H1 (cell line): ENCODE measurements around the gene ABCB11. TPM values are rescaled to one million over a fixed set of nuclear protein-coding genes. Genes with fewer than 3 reads are reported as not detected.
"Not testable (repeated sequence)": the region's sequence is repeated elsewhere in the genome, so short reads cannot be mapped to it uniquely, and the experiment has no call there.

Experiments
- CTCF ChIA-PET: fragments of 300-600 bp; sonication (Branson Sonifier 250); formaldehyde crosslinking; loops from one replicate; lab custom pipeline; 2021; ENCODE audit not compliant: partially characterized antibody; lab: Charles Lee
- POLR2A ChIA-PET: fragments of 300-600 bp; sonication (Branson Sonifier 250); formaldehyde crosslinking; loops from one replicate; lab custom pipeline; 2021; ENCODE audit warnings: inconsistent platforms; ENCODE audit not compliant: partially characterized antibody; lab: Charles Lee
- DNase-seq, 2 experiments: peaks; one replicate each; pipeline versions ENCODE4 v3.0.0 to v3.0.0-alpha.2; 2010 to 2022; ENCODE audit warnings: low spot score in 2 of 2, low read depth in 1 of 2, mixed read lengths in 1 of 2
- FAIRE-seq: peaks from 2 replicates; lab custom pipeline; 2011; peaks lifted over from hg19 to GRCh38; lab: Jason Lieb, UNC
- H2AFZ ChIP-seq: 2 replicates; pipeline ENCODE4 v1.8.1; 2012; ENCODE audit warnings: low read length, inconsistent platforms
- H2AK5ac ChIP-seq: 2 replicates; pipeline ENCODE4 v1.6.1; 2013; ENCODE audit warnings: low read depth, low read length
- H2BK120ac ChIP-seq: replicated peaks from 2 replicates; pipeline ENCODE3; 2013; ENCODE audit warnings: low read depth, low read length, inconsistent platforms
- H2BK12ac ChIP-seq: 2 replicates; pipeline ENCODE4 v1.6.1; 2013; ENCODE audit warnings: low read depth, low read length
- H2BK15ac ChIP-seq: 2 replicates; pipeline ENCODE4 v1.6.1; 2013; ENCODE audit warnings: low read length
- H2BK20ac ChIP-seq: 2 replicates; pipeline ENCODE4 v1.6.1; 2013; ENCODE audit warnings: low read length
- H2BK5ac ChIP-seq: 2 replicates; pipeline ENCODE4 v1.6.1; 2013; ENCODE audit warnings: low read depth, low read length
- H3K14ac ChIP-seq: 2 replicates; pipeline ENCODE4 v1.6.1; 2013; ENCODE audit warnings: inconsistent platforms; ENCODE audit not compliant: insufficient read length
- H3K18ac ChIP-seq: 2 replicates; pipeline ENCODE4 v1.6.1; 2013; ENCODE audit warnings: low read length; ENCODE audit errors: extremely low read depth
- H3K23ac ChIP-seq: 2 replicates; pipeline ENCODE4 v1.6.1; 2013; ENCODE audit warnings: inconsistent platforms; ENCODE audit not compliant: insufficient read length
- H3K23me2 ChIP-seq: 2 replicates; pipeline ENCODE4 v1.6.1; 2013; ENCODE audit warnings: low read depth, low read length
- H3K27ac ChIP-seq: 2 replicates; pipeline ENCODE4 v1.6.1; 2011; ENCODE audit warnings: low read depth, low read length, inconsistent platforms
- H3K27me3 ChIP-seq, 4 experiments: replicated peaks in 1 of 4; 1 replicate in 1 of 4; 2 replicates in 3 of 4; pipeline versions ENCODE4 v1.6.1 to v1.8.1; 2011 to 2013; ENCODE audit warnings: low read length in 3 of 4, mild to moderate bottlenecking in 3 of 4, inconsistent platforms in 2 of 4, mixed read lengths in 2 of 4, moderate library complexity in 1 of 4; ENCODE audit not compliant: control insufficient read depth in 3 of 4, insufficient read depth in 3 of 4; ENCODE audit errors: extremely low read depth in 1 of 4
- H3K36me3 ChIP-seq, 4 experiments: 2 replicates each; pipeline versions ENCODE4 v1.6.1 to v1.8.1; 2011 to 2013; ENCODE audit warnings: mild to moderate bottlenecking in 4 of 4, low read length in 3 of 4, moderate library complexity in 2 of 4, control low read depth in 1 of 4, inconsistent platforms in 1 of 4; ENCODE audit not compliant: insufficient read depth in 4 of 4, control insufficient read depth in 2 of 4
- H3K4ac ChIP-seq: replicated peaks from 2 replicates; pipeline ENCODE3; 2013; ENCODE audit warnings: low read length, low read depth, mixed read lengths, inconsistent platforms; ENCODE audit not compliant: insufficient read length
- H3K4me1 ChIP-seq, 4 experiments: replicated peaks in 1 of 4; 1 replicate in 1 of 4; 2 replicates in 3 of 4; pipeline versions ENCODE4 v1.6.1 to v1.8.1; 2011 to 2013; ENCODE audit warnings: low read length in 3 of 4, inconsistent platforms in 2 of 4, mixed read lengths in 1 of 4; ENCODE audit not compliant: insufficient read depth in 4 of 4, control insufficient read depth in 3 of 4
- H3K4me2 ChIP-seq, 2 experiments: 2 replicates each; pipeline versions ENCODE4 v1.6.1 to v1.8.1; 2011 to 2013; ENCODE audit warnings: low read depth in 2 of 2, low read length in 2 of 2, control low read depth in 1 of 2, inconsistent platforms in 1 of 2, mild to moderate bottlenecking in 1 of 2; ENCODE audit not compliant: insufficient read depth in 1 of 2
- H3K4me3 ChIP-seq, 4 experiments: fragments of 200-600, 300-600 bp in 1 of 4; sonication (generic), shearing (Covaris generic), sonication (Bioruptor Twin) in 1 of 4; 2 replicates each; pipeline versions ENCODE4 v1.5.1 to v1.8.1; 2011 to 2016; ENCODE audit warnings: low read length in 4 of 4, low read depth in 3 of 4, control low read depth in 2 of 4, inconsistent platforms in 2 of 4, mild to moderate bottlenecking in 2 of 4, mixed read lengths in 1 of 4, moderate library complexity in 1 of 4; ENCODE audit not compliant: insufficient read depth in 2 of 4; ENCODE audit errors: extremely low read depth in 1 of 4
- H3K56ac ChIP-seq: replicated peaks from 2 replicates; pipeline ENCODE3; 2013; ENCODE audit warnings: low read depth, mild to moderate bottlenecking, mixed read lengths, low read length, inconsistent platforms; ENCODE audit not compliant: insufficient read length
- H3K79me1 ChIP-seq: 2 replicates; pipeline ENCODE4 v1.6.1; 2013; ENCODE audit warnings: low read depth, low read length, control low read depth
- H3K79me2 ChIP-seq, 2 experiments: 2 replicates each; pipeline versions ENCODE4 v1.6.1 to v1.8.1; 2012 to 2013; ENCODE audit warnings: low read length in 2 of 2, mild to moderate bottlenecking in 2 of 2, inconsistent platforms in 1 of 2; ENCODE audit not compliant: insufficient read depth in 2 of 2, control insufficient read depth in 1 of 2
- H3K9ac ChIP-seq, 4 experiments: replicated peaks in 1 of 4; 1 replicate in 1 of 4; 2 replicates in 3 of 4; pipeline versions ENCODE4 v1.6.1 to v1.8.1; 2011 to 2013; ENCODE audit warnings: low read depth in 3 of 4, low read length in 3 of 4, control low read depth in 2 of 4, mild to moderate bottlenecking in 2 of 4, moderate library complexity in 2 of 4, inconsistent platforms in 1 of 4; ENCODE audit errors: extremely low read depth in 1 of 4
- H3K9me3 ChIP-seq, 2 experiments: 2 replicates each; pipeline versions ENCODE4 v1.6.1 to v1.8.1; 2012 to 2013; ENCODE audit warnings: mild to moderate bottlenecking in 2 of 2, moderate library complexity in 2 of 2, control low read depth in 1 of 2, inconsistent platforms in 1 of 2, low read depth in 1 of 2, low read length in 1 of 2, mixed read lengths in 1 of 2; ENCODE audit not compliant: insufficient read depth in 2 of 2
- H4K20me1 ChIP-seq, 2 experiments: replicated peaks in 1 of 2; 2 replicates each; pipeline versions ENCODE3 to v1.8.1; 2011 to 2013; ENCODE audit warnings: inconsistent platforms in 2 of 2, low read length in 2 of 2, mild to moderate bottlenecking in 1 of 2; ENCODE audit not compliant: insufficient read depth in 2 of 2, control insufficient read depth in 1 of 2
- H4K5ac ChIP-seq: 2 replicates; pipeline ENCODE4 v1.6.1; 2013; ENCODE audit warnings: low read length, low read depth, mixed read lengths, inconsistent platforms; ENCODE audit not compliant: insufficient read length
- H4K8ac ChIP-seq: 2 replicates; pipeline ENCODE4 v1.8.0; 2013; ENCODE audit warnings: mild to moderate bottlenecking, moderate library complexity, low read length, inconsistent platforms; ENCODE audit not compliant: insufficient read depth; ENCODE audit errors: extremely low read depth
- H4K91ac ChIP-seq: replicated peaks from 2 replicates; pipeline ENCODE3; 2013; ENCODE audit warnings: low read length, mixed read lengths, inconsistent platforms; ENCODE audit not compliant: insufficient read length
- KDM1A ChIP-seq: fragments of 200-600, 300-600 bp; sonication (generic); IDR thresholded peaks from 2 replicates; pipeline ENCODE4 v1.7.1; 2016; ENCODE audit warnings: mild to moderate bottlenecking, low read length, borderline replicate concordance
- WGBS, 2 experiments: shearing (Covaris generic) in 1 of 2; methylation state at CpG; one replicate each; pipeline versions ENCODE4 v1.1.6 to v1.1.7; 2013 to 2015; ENCODE audit warnings: low lambda C conversion rate in 2 of 2, mixed read lengths in 2 of 2, inconsistent platforms in 1 of 2, low coverage in 1 of 2, missing lambda C conversion rate in 1 of 2; ENCODE audit not compliant: insufficient replicate concordance in 2 of 2, insufficient coverage in 1 of 2, insufficient read length in 1 of 2; ENCODE audit errors: extremely low coverage in 1 of 2, missing lambda C conversion rate in 1 of 2; 5-methylcytosine and 5-hydroxymethylcytosine counted together
- polyA plus RNA-seq, 7 experiments: library from polyadenylated mRNA; depleted of rRNA in 3 of 7; stranded (reverse) in 5 of 7; unstranded in 2 of 7; fragments of >200 nt in 5 of 7; fragments of 200-250 nt in 2 of 7; gene quantifications; 1 replicate in 5 of 7; 2 replicates in 1 of 7; 4 replicates in 1 of 7; pipeline versions ENCODE4 v1.2.1 to v1.2.3, GENCODE V29; 2011 to 2013; ENCODE audit warnings: missing spikeins in 2 of 7, mixed read lengths in 2 of 7
- total RNA-seq: library from RNA; stranded (reverse); fragmentation: NEBNext Ultra II Directional; extraction: Animal tissue kit (Norgen Biotek cat#: 25700); gene quantifications from 2 replicates; pipeline ENCODE4 v1.2.1, GENCODE V29; 2021

ABCB11 gene
- total and polyA plus RNA-seq, 2 of the 8 experiments (the other 6 are each of a cell fraction or from before 2014, with no cell fraction given) = not detected

GRCh38 chr2:168932174-168932573, 99.0 kb downstream of the ABCB11 start:
- H3K23me2 ChIP-seq, H3K9me3 ChIP-seq, H3K56ac ChIP-seq, H4K91ac ChIP-seq, CTCF ChIA-PET, H3K27ac ChIP-seq, H3K79me2 ChIP-seq, H3K27me3 ChIP-seq, H3K18ac ChIP-seq, H2BK20ac ChIP-seq, H2AK5ac ChIP-seq, FAIRE-seq, H3K4me1 ChIP-seq, H2BK5ac ChIP-seq, H2BK120ac ChIP-seq, H3K4me3 ChIP-seq, H3K36me3 ChIP-seq, H3K79me1 ChIP-seq, H2BK12ac ChIP-seq, H3K9ac ChIP-seq, H2BK15ac ChIP-seq, DNase-seq, H3K23ac ChIP-seq, POLR2A ChIA-PET, H3K4me2 ChIP-seq, H4K8ac ChIP-seq, H4K5ac ChIP-seq, H3K14ac ChIP-seq, H2AFZ ChIP-seq, H3K4ac ChIP-seq, H4K20me1 ChIP-seq: not testable (repeated sequence)
- WGBS, 2 experiments = 90% methylated on average over 4 of the region's 4 CpGs; no CpG with 5 or more reads in 1 of the 2 experiments
- 0 out of 2 replicates have a peak, but pooled peaks have one; percentile 39 for TF ChIP-seq KDM1A
